ENCODE data around the gene CT47C1. TPM values are rescaled to one million over a fixed set of nuclear protein-coding genes. Genes with fewer than 3 reads are reported as not detected.
"Not testable (repeated sequence)": the region's sequence is repeated elsewhere in the genome, so short reads cannot be mapped to it uniquely, and the experiment has no call there.

Gene CT47C1
- not detected for total RNA-seq
- polyA plus RNA-seq, result not detected

DNA sequence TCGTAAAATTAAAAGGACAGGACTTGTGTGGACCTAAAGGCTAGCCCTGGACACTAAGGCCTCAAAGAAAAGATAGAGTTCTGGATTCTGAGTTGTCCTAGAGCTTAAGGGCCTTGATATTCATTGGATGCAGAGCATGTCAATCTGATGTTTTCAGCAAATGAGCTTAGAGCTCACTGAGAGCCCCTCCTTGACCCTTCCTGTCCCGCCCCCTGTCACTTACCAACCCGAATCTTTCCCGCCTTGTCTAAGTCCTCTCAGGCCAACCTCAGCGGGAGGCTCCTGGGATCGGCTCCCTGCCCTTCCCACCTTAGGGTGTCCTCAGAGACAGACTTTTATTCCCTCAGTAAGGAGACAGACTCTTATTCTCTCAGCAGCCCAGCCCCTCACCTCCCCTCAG, at the start of gene CT47C1:
Gene CT47C1, plus strand, starts transcription at position 250 of the 400 bp plus-strand sequence. CDS start 233 bp downstream, outside the sequence.
- no peaks in the 10 kb centered on the region for H3K36me3 Mint-ChIP-seq
- ChIA-PET CTCF (no interaction called here), POLR2A (no interaction called here)
- no peak within 1 kb of the TSS for H3K4me3 ChIP-seq (ENCODE audit: low read length)
- no peak within 1 kb of the TSS for H3K27ac ChIP-seq (ENCODE audit: low read depth, low read length)
- H3K9me3 ChIP-seq (ENCODE audit: low read length), result no peaks in the 10 kb centered on the region
- no peaks in the 10 kb centered on the region for H3K4me1 ChIP-seq (ENCODE audit: insufficient read depth, low read length)
- H3K36me3 ChIP-seq (ENCODE audit: insufficient read depth, low read length), result no peaks in the 10 kb centered on the region
- no peak for DNase-seq
- H3K27me3 Mint-ChIP-seq, result peaks cover 0 to 6% of the 10 kb centered on the region in 2 donors
- no peaks in the 10 kb centered on the region for H3K4me1 Mint-ChIP-seq
- H3K27ac Mint-ChIP-seq, result no peak within 1 kb of the TSS
- no peak within 1 kb of the TSS for H3K4me3 Mint-ChIP-seq
- peaks cover 0 to under 1% (median 0%) of the 10 kb centered on the region in 5 donors for H3K9me3 Mint-ChIP-seq
- no peaks in the 10 kb centered on the region for H3K27me3 ChIP-seq (ENCODE audit: insufficient read depth, low read length, poor library complexity, severe bottlenecking)

DNA sequence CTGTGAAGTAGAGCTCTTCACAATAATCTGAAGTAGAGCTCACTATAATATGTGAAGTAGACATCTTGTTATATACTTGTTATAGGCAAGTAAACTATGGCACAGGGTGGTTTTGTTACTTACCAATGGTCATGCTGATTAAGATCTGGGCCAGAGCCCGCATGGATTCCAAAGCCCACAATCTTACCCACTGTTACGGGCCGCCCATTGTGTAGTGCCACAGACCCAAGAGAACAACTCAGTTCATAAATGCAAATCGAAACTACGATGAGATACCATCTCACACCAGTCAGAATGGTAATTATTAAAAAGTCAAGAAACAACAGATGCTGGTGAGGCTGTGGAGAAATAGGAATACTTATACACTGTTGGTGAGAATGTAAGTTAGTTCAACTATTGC, 46.9 kb upstream of the CT47C1 start:
- Mint-ChIP-seq H3K4me3 (no peak overlapping the region), H3K36me3 (no peaks in the 10 kb centered on the region), H3K4me1 (no peaks in the 10 kb centered on the region), H3K27ac (no peak overlapping the region), H3K27me3 (peaks cover 0 to 7% of the 10 kb centered on the region in 2 donors), H3K9me3 (peaks cover 0 to 2% (median 0%) of the 10 kb centered on the region in 5 donors)
- Histone ChIP-seq H3K27me3 (ENCODE audit: insufficient read depth, low read length, poor library complexity, severe bottlenecking) (no peaks in the 10 kb centered on the region), H3K27ac (ENCODE audit: low read depth, low read length) (no peak overlapping the region), H3K4me1 (ENCODE audit: insufficient read depth, low read length) (no peaks in the 10 kb centered on the region), H3K4me3 (ENCODE audit: low read length) (no peak overlapping the region), H3K9me3 (ENCODE audit: low read length) (no peaks in the 10 kb centered on the region), H3K36me3 (ENCODE audit: insufficient read depth, low read length) (no peaks in the 10 kb centered on the region)
- ChIA-PET POLR2A (no interaction called here), CTCF (no interaction called here)
- no peak for DNase-seq

- H3K27ac Mint-ChIP-seq; POLR2A ChIA-PET; H3K4me1 ChIP-seq (ENCODE audit: insufficient read depth, low read length); H3K36me3 ChIP-seq (ENCODE audit: insufficient read depth, low read length); H3K9me3 ChIP-seq (ENCODE audit: low read length); H3K36me3 Mint-ChIP-seq; H3K27me3 Mint-ChIP-seq; H3K9me3 Mint-ChIP-seq; H3K4me1 Mint-ChIP-seq; H3K4me3 ChIP-seq (ENCODE audit: low read length); CTCF ChIA-PET; DNase-seq; H3K4me3 Mint-ChIP-seq; H3K27me3 ChIP-seq (ENCODE audit: insufficient read depth, low read length, poor library complexity, severe bottlenecking); H3K27ac ChIP-seq (ENCODE audit: low read depth, low read length): not testable (repeated sequence)
Measured at GRCh38 chrX:119026344-119026743, 46.4 kb upstream of the CT47C1 start.

- H3K27ac ChIP-seq (ENCODE audit: low read depth, low read length); H3K4me1 Mint-ChIP-seq; H3K36me3 ChIP-seq (ENCODE audit: insufficient read depth, low read length); H3K4me3 ChIP-seq (ENCODE audit: low read length); H3K36me3 Mint-ChIP-seq; H3K27ac Mint-ChIP-seq; DNase-seq; H3K4me3 Mint-ChIP-seq; H3K9me3 ChIP-seq (ENCODE audit: low read length); H3K27me3 ChIP-seq (ENCODE audit: insufficient read depth, low read length, poor library complexity, severe bottlenecking); H3K9me3 Mint-ChIP-seq; CTCF ChIA-PET; H3K4me1 ChIP-seq (ENCODE audit: insufficient read depth, low read length); POLR2A ChIA-PET: not testable (repeated sequence)
- peaks cover 0 to 12% of the 10 kb centered on the region in 2 donors for H3K27me3 Mint-ChIP-seq
Measured at GRCh38 chrX:119027960-119028732, 44.6 kb upstream of the CT47C1 start.

DNA sequence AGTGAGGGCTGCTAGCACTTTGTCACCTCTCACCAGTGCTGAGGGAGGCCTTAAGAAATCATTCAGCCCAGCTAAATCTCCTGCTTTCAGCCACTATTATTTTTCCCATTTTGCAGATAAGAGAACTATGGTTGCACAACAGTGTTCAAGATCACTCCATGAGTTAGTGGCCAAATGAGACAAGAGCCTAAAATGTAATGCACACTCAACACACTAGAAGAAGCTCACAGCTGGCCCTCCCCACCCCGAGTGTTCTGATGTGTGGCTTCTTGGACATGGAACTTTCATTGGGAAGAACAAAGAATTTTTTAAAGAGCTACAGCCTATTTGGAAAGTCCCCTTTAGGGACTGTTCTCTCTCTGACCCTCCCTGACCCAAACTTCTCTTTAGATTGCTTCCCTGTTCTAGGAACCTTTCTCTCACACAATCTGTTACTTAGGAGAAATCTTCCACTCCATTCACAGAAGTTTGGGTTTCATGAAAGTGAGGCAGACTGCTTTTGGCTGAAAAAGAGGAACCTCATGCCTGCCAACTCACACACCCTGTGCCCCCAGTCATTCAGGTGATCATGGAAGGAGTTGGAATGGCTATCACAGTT, 44.0 kb upstream of the CT47C1 start:
- no peak overlapping the region for H3K27ac ChIP-seq (ENCODE audit: low read depth, low read length)
- no peak overlapping the region for H3K4me3 Mint-ChIP-seq
- no peaks in the 10 kb centered on the region for H3K36me3 ChIP-seq (ENCODE audit: insufficient read depth, low read length)
- ChIA-PET CTCF (no interaction called here), POLR2A (no interaction called here)
- H3K9me3 Mint-ChIP-seq, result peaks cover 0 to 6% (median 0%) of the 10 kb centered on the region in 5 donors
- H3K9me3 ChIP-seq (ENCODE audit: low read length), result no peaks in the 10 kb centered on the region
- no peak overlapping the region for H3K4me3 ChIP-seq (ENCODE audit: low read length)
- H3K27me3 ChIP-seq (ENCODE audit: insufficient read depth, low read length, poor library complexity, severe bottlenecking), result no peaks in the 10 kb centered on the region
- no peaks in the 10 kb centered on the region for H3K4me1 ChIP-seq (ENCODE audit: insufficient read depth, low read length)
- no peak for DNase-seq
- peaks cover 0 to 9% of the 10 kb centered on the region in 2 donors for H3K27me3 Mint-ChIP-seq
- H3K4me1 Mint-ChIP-seq, result no peaks in the 10 kb centered on the region
- H3K36me3 Mint-ChIP-seq, result no peaks in the 10 kb centered on the region
- H3K27ac Mint-ChIP-seq, result no peak overlapping the region

- H3K4me1 Mint-ChIP-seq, POLR2A ChIA-PET, DNase-seq: not testable (repeated sequence)
Measured at GRCh38 chrX:119029656-119030055, 43.1 kb upstream of the CT47C1 start.

DNA sequence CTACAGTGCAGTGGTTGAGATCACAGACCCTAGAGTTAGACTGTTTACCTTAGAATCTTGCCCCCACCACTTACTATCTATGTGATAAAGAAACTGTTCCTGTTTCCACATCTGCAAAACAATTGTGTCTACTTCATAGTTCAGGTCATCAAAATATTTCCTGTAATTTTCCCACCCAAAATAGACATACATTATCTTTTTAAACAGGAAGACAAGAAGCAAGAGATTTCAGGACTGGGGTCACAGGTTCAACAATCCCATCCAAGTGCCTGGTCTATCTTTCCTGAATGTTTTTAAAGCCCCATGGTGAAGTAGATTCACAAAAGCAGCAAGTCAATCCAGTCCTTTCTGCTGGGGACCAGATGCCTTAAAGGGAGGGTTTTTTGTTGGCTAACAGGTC, 41.8 kb upstream of the CT47C1 start:
- ChIA-PET CTCF (no interaction called here), POLR2A (no interaction called here)
- Histone ChIP-seq H3K36me3 (ENCODE audit: insufficient read depth, low read length) (no peaks in the 10 kb centered on the region), H3K9me3 (ENCODE audit: low read length) (no peaks in the 10 kb centered on the region), H3K27ac (ENCODE audit: low read depth, low read length) (no peak overlapping the region), H3K27me3 (ENCODE audit: insufficient read depth, low read length, poor library complexity, severe bottlenecking) (no peaks in the 10 kb centered on the region), H3K4me1 (ENCODE audit: insufficient read depth, low read length) (no peaks in the 10 kb centered on the region), H3K4me3 (ENCODE audit: low read length) (no peak overlapping the region)
- Mint-ChIP-seq H3K27me3 (peaks cover 0 to 7% of the 10 kb centered on the region in 2 donors), H3K36me3 (no peaks in the 10 kb centered on the region), H3K4me3 (no peak overlapping the region), H3K9me3 (peaks cover 0 to 6% (median 0%) of the 10 kb centered on the region in 5 donors), H3K4me1 (no peaks in the 10 kb centered on the region), H3K27ac (no peak overlapping the region)
- no peak for DNase-seq

More at GRCh38 chrX:119029656-119030055, 43.1 kb upstream of the CT47C1 start:
- H3K4me1 ChIP-seq (ENCODE audit: insufficient read depth, low read length); CTCF ChIA-PET; H3K4me3 ChIP-seq (ENCODE audit: low read length); H3K27me3 ChIP-seq (ENCODE audit: insufficient read depth, low read length, poor library complexity, severe bottlenecking); H3K9me3 Mint-ChIP-seq; H3K36me3 Mint-ChIP-seq; H3K27ac ChIP-seq (ENCODE audit: low read depth, low read length); H3K36me3 ChIP-seq (ENCODE audit: insufficient read depth, low read length); H3K9me3 ChIP-seq (ENCODE audit: low read length); H3K27ac Mint-ChIP-seq; H3K27me3 Mint-ChIP-seq; H3K4me3 Mint-ChIP-seq: not testable (repeated sequence)

GRCh38 chrX:119036107-119037029, 36.4 kb upstream of the CT47C1 start:
- H3K27me3 ChIP-seq (ENCODE audit: insufficient read depth, low read length, poor library complexity, severe bottlenecking), result no peaks in the 10 kb centered on the region
- no peak overlapping the region for H3K27ac Mint-ChIP-seq
- CTCF ChIA-PET, result no interaction called here
- H3K9me3 ChIP-seq (ENCODE audit: low read length), result no peaks in the 10 kb centered on the region
- H3K9me3 Mint-ChIP-seq, result peaks cover 0 to 4% (median 0%) of the 10 kb centered on the region in 5 donors
- no peak for DNase-seq
- H3K4me1 ChIP-seq (ENCODE audit: insufficient read depth, low read length), result no peaks in the 10 kb centered on the region
- no peaks in the 10 kb centered on the region for H3K4me1 Mint-ChIP-seq
- H3K4me3 Mint-ChIP-seq, result no peak overlapping the region
- peaks cover 0 to 9% of the 10 kb centered on the region in 2 donors for H3K27me3 Mint-ChIP-seq
- H3K36me3 Mint-ChIP-seq, result no peaks in the 10 kb centered on the region
- POLR2A ChIA-PET, result no interaction called here
- no peaks in the 10 kb centered on the region for H3K36me3 ChIP-seq (ENCODE audit: insufficient read depth, low read length)
- no peak overlapping the region for H3K4me3 ChIP-seq (ENCODE audit: low read length)
- no peak overlapping the region for H3K27ac ChIP-seq (ENCODE audit: low read depth, low read length)
